Measurements from ENCODE around the gene METRN.
A peak's percentile ranks its signal among the peaks of the same experiment; 100 is the strongest.
"Not testable (repeated sequence)": the region's sequence is repeated elsewhere in the genome, so short reads cannot be mapped to it uniquely, and the experiment has no call there.

METRN gene

GRCh38 chr16:734981-735881 is 20.3 kb downstream of the METRN start:
- no peak for DNase-seq (ENCODE audit: low read depth)

- DNase-seq (ENCODE audit: low read depth), result no peak
Measured at GRCh38 chr16:735982-736453, 21.1 kb downstream of the METRN start.

GRCh38 chr16:736936-737481 is 22.1 kb downstream of the METRN start:
- no peak for DNase-seq (ENCODE audit: low read depth)

- DNase-seq (ENCODE audit: low read depth), result no peak
Measured at GRCh38 chr16:739560-740458, 24.9 kb downstream of the METRN start.

GRCh38 chr16:740459-740763 is 25.5 kb downstream of the METRN start:
- DNase-seq (ENCODE audit: low read depth), result no peak

GRCh38 chr16:740764-741505 is 26.0 kb downstream of the METRN start, which contains the start of gene CIAO3:
Gene CIAO3, minus strand, starts transcription at chr16:740997. Its CDS starts 12 bp downstream, at chr16:740985.
- peak; percentile 91 for DNase-seq (ENCODE audit: low read depth)

- no peak for DNase-seq (ENCODE audit: low read depth)
Measured at GRCh38 chr16:741986-742629, 27.2 kb downstream of the METRN start.

GRCh38 chr16:742894-743293 is 28.0 kb downstream of the METRN start:
- not testable (repeated sequence) for DNase-seq (ENCODE audit: low read depth)

GRCh38 chr16:743794-744500 is 29.0 kb downstream of the METRN start:
- DNase-seq (ENCODE audit: low read depth), result no peak

GRCh38 chr16:745739-746138 is 30.8 kb downstream of the METRN start:
- DNase-seq (ENCODE audit: low read depth), result peak; percentile 43

GRCh38 chr16:746637-747036 is 31.7 kb downstream of the METRN start:
- no peak for DNase-seq (ENCODE audit: low read depth)

- no peak for DNase-seq (ENCODE audit: low read depth)
Measured at GRCh38 chr16:747978-748746, 33.2 kb downstream of the METRN start.

- DNase-seq (ENCODE audit: low read depth), result peak; percentile 50
Measured at GRCh38 chr16:749010-749409, 34.1 kb downstream of the METRN start.

- no peak for DNase-seq (ENCODE audit: low read depth)
Measured at GRCh38 chr16:750485-750884, 35.6 kb downstream of the METRN start.

- DNase-seq (ENCODE audit: low read depth), result no peak
Measured at GRCh38 chr16:751152-752006, 36.5 kb downstream of the METRN start.

GRCh38 chr16:752007-752312 is 37.0 kb downstream of the METRN start:
- no peak for DNase-seq (ENCODE audit: low read depth)

GRCh38 chr16:754121-754607 is 39.2 kb downstream of the METRN start:
- DNase-seq (ENCODE audit: low read depth), result not testable (repeated sequence)

GRCh38 chr16:754656-755055 is 39.7 kb downstream of the METRN start:
- DNase-seq (ENCODE audit: low read depth), result no peak

- no peak for DNase-seq (ENCODE audit: low read depth)
Measured at GRCh38 chr16:756428-756827, 41.5 kb downstream of the METRN start.

All from ELR (cell line).